DND-41 (cell line): ENCODE results near the gene S100A9.
"Not testable (repeated sequence)": the region's sequence is repeated elsewhere in the genome, so short reads cannot be mapped to it uniquely, and the experiment has no call there.

Source experiments
- ATAC-seq: fragments of 200-7000 bp; cut with Tn5 transposase; 3 replicates; pipeline ENCODE4 v1.9.1; 2021; ENCODE audit warnings: low read depth; ENCODE audit not compliant: insufficient read depth
- DNase-seq: peaks from one replicate; pipeline ENCODE4 v3.0.0-alpha.2; 2020
- H2AFZ ChIP-seq: 2 replicates; pipeline ENCODE4 v1.6.0; 2012; ENCODE audit warnings: low read depth, low read length
- H3K27ac ChIP-seq: 2 replicates; pipeline ENCODE4 v1.5.1; 2012; ENCODE audit warnings: low read length, inconsistent platforms
- H3K27me3 ChIP-seq: fragments of 200-600 bp; sonication (generic); 2 replicates; pipeline ENCODE4 v1.6.0; 2012; ENCODE audit warnings: low read length, mild to moderate bottlenecking, inconsistent platforms; ENCODE audit not compliant: insufficient read depth, poor library complexity
- H3K36me3 ChIP-seq: 2 replicates; pipeline ENCODE4 v1.5.1; 2012; ENCODE audit warnings: low read length, inconsistent platforms; ENCODE audit not compliant: insufficient read depth
- H3K4me1 ChIP-seq: 2 replicates; pipeline ENCODE4 v1.5.1; 2012; ENCODE audit warnings: mild to moderate bottlenecking, low read length; ENCODE audit not compliant: insufficient read depth
- H3K4me2 ChIP-seq: 2 replicates; pipeline ENCODE4 v1.6.0; 2012; ENCODE audit warnings: mild to moderate bottlenecking, moderate library complexity, low read length, inconsistent platforms; ENCODE audit not compliant: insufficient read depth
- H3K4me3 ChIP-seq, 2 experiments: fragments of 200-600 bp in 1 of 2; shearing (Covaris generic) in 1 of 2; 2 replicates each; pipeline ENCODE4 v1.5.1; 2012 to 2016; ENCODE audit warnings: inconsistent platforms in 2 of 2, low read length in 2 of 2, mild to moderate bottlenecking in 2 of 2, low read depth in 1 of 2, moderate library complexity in 1 of 2
- H3K79me2 ChIP-seq: 2 replicates; pipeline ENCODE4 v1.6.0; 2012; ENCODE audit warnings: low read length, inconsistent platforms; ENCODE audit not compliant: insufficient read depth
- H3K9ac ChIP-seq: 2 replicates; pipeline ENCODE4 v1.6.0; 2012; ENCODE audit warnings: low read depth, mild to moderate bottlenecking, inconsistent platforms, low read length, moderate library complexity
- H3K9me3 ChIP-seq: 2 replicates; pipeline ENCODE4 v1.5.1; 2012; ENCODE audit warnings: low read length, moderate library complexity, mild to moderate bottlenecking, inconsistent platforms; ENCODE audit not compliant: insufficient read depth, severe bottlenecking
- H4K20me1 ChIP-seq: 2 replicates; pipeline ENCODE4 v1.6.0; 2012; ENCODE audit warnings: low read length; ENCODE audit not compliant: insufficient read depth
- EZH2 ChIP-seq: IDR thresholded peaks from 3 replicates; pipeline ENCODE4 v1.6.1; 2012; ENCODE audit warnings: borderline replicate concordance, low read depth, mild to moderate bottlenecking, moderate library complexity, low read length, inconsistent platforms; ENCODE audit not compliant: severe bottlenecking
- TF ChIP-seq, protein P1 (sequence below): IDR thresholded peaks from 2 replicates; pipeline ENCODE4 v1.5.1; 2012; ENCODE audit warnings: borderline replicate concordance, low read length, moderate library complexity, mild to moderate bottlenecking; ENCODE audit not compliant: poor library complexity, severe bottlenecking; ENCODE audit errors: extremely low read depth

S100A9 gene

GRCh38 chr1:153310526-153310925 lies 47.1 kb upstream of the S100A9 start:
- no peaks in the 10 kb centered on the region; the same call in 1 of the 2 replicates for H4K20me1 ChIP-seq
- H3K9me3 ChIP-seq, result no peaks in the 10 kb centered on the region
- H3K9ac ChIP-seq, result no peak overlapping the region
- no peak overlapping the region for H3K27ac ChIP-seq
- no peak overlapping the region for H3K4me3 ChIP-seq
- no peak overlapping the region for H3K4me2 ChIP-seq
- H3K79me2 ChIP-seq, result no peaks in the 10 kb centered on the region
- no peaks in the 10 kb centered on the region for H3K36me3 ChIP-seq
- no peak overlapping the region for H2AFZ ChIP-seq
- DNase-seq (no peak), ATAC-seq (no peak)
- TF ChIP-seq, protein P1, sequence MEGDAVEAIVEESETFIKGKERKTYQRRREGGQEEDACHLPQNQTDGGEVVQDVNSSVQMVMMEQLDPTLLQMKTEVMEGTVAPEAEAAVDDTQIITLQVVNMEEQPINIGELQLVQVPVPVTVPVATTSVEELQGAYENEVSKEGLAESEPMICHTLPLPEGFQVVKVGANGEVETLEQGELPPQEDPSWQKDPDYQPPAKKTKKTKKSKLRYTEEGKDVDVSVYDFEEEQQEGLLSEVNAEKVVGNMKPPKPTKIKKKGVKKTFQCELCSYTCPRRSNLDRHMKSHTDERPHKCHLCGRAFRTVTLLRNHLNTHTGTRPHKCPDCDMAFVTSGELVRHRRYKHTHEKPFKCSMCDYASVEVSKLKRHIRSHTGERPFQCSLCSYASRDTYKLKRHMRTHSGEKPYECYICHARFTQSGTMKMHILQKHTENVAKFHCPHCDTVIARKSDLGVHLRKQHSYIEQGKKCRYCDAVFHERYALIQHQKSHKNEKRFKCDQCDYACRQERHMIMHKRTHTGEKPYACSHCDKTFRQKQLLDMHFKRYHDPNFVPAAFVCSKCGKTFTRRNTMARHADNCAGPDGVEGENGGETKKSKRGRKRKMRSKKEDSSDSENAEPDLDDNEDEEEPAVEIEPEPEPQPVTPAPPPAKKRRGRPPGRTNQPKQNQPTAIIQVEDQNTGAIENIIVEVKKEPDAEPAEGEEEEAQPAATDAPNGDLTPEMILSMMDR, result no peak
- TF ChIP-seq EZH2, result no peak
- H3K4me1 ChIP-seq, result no peaks in the 10 kb centered on the region
- peaks cover 17% of the 10 kb centered on the region for H3K27me3 ChIP-seq

- no peaks in the 10 kb centered on the region; the same call in 1 of the 2 replicates for H4K20me1 ChIP-seq
- no peaks in the 10 kb centered on the region for H3K36me3 ChIP-seq
- no peak within 1 kb of the TSS for H3K4me3 ChIP-seq
- DNase-seq, result no peak
- no peak within 1 kb of the TSS for H3K9ac ChIP-seq
- H3K9me3 ChIP-seq, result no peaks in the 10 kb centered on the region
- no peaks in the 10 kb centered on the region for H3K4me1 ChIP-seq
- H3K4me2 ChIP-seq, result no peak within 1 kb of the TSS
- H3K79me2 ChIP-seq, result no peaks in the 10 kb centered on the region
- TF ChIP-seq EZH2, result no peak
- TF ChIP-seq, protein P1, result no peak
- H2AFZ ChIP-seq, result no peak within 1 kb of the TSS
- peaks cover 17% of the 10 kb centered on the region for H3K27me3 ChIP-seq
- ATAC-seq, result no peak
- H3K27ac ChIP-seq, result no peak within 1 kb of the TSS
These were observed 45.0 kb upstream of the S100A9 start, which contains the start of gene PGLYRP3 for GRCh38 chr1:153312570-153313186. Gene PGLYRP3, minus strand, starts transcription at chr1:153312952. Its CDS starts 2,287 bp downstream, at chr1:153310665.

DNA sequence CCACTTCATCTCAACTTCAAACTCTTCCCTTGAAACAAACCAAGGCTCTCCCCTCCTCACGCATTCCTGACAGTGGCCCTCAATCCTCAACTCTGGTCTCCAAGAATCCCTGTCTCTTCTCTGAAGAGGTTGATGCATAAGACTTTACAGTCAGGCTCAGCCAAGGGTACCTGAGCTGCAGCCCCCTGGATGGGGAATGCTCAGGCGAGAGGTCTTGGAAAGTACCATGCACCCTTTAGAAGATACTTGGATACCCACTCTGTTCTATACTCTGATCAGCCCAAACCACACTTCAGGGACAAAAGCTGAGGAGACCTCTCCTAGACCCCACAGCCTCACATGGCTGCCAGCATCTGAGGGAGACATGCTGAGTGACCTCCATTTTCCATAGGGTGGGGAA lies 44.4 kb upstream of the S100A9 start:
- no peak overlapping the region for H2AFZ ChIP-seq
- H3K27me3 ChIP-seq, result peaks cover 17% of the 10 kb centered on the region
- DNase-seq (no peak), ATAC-seq (no peak)
- no peak overlapping the region for H3K4me2 ChIP-seq
- no peak overlapping the region for H3K9ac ChIP-seq
- H3K9me3 ChIP-seq, result no peaks in the 10 kb centered on the region
- no peak overlapping the region for H3K27ac ChIP-seq
- H3K4me3 ChIP-seq, result no peak overlapping the region
- H3K4me1 ChIP-seq, result no peaks in the 10 kb centered on the region
- H3K36me3 ChIP-seq, result no peaks in the 10 kb centered on the region
- no peaks in the 10 kb centered on the region for H3K79me2 ChIP-seq
- H4K20me1 ChIP-seq, result no peaks in the 10 kb centered on the region; the same call in 1 of the 2 replicates
- TF ChIP-seq EZH2, result no peak
- TF ChIP-seq, protein P1, result no peak

DNA sequence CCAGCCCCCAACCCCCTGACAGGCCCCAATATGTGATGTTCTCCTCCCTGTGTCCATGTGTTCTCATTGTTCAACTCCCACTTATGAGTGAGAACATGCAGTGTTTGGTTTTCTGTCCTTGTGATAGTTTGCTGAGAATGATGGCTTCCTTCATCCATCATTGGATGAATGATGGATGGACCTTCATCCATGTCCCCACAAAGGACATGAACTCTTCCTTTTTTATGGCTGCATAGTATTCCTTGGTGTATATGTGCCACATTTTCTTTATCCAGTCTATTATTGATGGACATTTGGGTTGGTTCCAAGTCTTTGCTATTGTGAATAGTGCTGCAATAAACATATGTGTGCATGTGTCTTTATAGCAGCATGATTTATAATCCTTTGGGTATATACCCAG lies 43.3 kb upstream of the S100A9 start:
- H3K4me3 ChIP-seq, ATAC-seq, H3K79me2 ChIP-seq, H3K9ac ChIP-seq, H3K4me2 ChIP-seq, H3K9me3 ChIP-seq, H4K20me1 ChIP-seq, DNase-seq, H3K36me3 ChIP-seq, H3K27ac ChIP-seq, H2AFZ ChIP-seq, H3K4me1 ChIP-seq: not testable (repeated sequence)
- peaks cover 17% of the 10 kb centered on the region for H3K27me3 ChIP-seq

DNA sequence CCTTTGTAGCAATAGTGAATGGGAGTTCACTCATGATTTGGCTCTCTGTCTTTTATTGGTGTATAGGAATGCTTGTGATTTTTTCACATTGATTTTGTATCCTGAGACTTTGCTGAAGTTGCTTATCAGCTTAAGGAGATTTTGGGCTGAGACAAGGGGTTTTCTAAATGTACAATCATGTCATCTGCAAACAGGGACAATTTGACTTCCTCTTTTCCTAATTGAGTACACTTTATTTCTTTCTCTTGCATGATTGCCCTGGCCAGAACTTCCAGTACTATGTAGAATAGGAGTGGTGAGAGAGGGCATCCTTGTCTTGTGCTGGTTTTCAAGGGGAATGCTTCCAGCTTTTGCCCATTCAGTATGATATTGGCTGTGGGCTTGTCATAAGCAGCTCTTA lies 41.6 kb upstream of the S100A9 start:
- not testable (repeated sequence) for H3K4me1 ChIP-seq, H3K79me2 ChIP-seq, H3K4me2 ChIP-seq, H3K9me3 ChIP-seq, H3K9ac ChIP-seq, H3K4me3 ChIP-seq, H4K20me1 ChIP-seq, DNase-seq, H3K27ac ChIP-seq, H3K36me3 ChIP-seq, H2AFZ ChIP-seq, ATAC-seq
- H3K27me3 ChIP-seq, result peaks cover 10% of the 10 kb centered on the region

DNA sequence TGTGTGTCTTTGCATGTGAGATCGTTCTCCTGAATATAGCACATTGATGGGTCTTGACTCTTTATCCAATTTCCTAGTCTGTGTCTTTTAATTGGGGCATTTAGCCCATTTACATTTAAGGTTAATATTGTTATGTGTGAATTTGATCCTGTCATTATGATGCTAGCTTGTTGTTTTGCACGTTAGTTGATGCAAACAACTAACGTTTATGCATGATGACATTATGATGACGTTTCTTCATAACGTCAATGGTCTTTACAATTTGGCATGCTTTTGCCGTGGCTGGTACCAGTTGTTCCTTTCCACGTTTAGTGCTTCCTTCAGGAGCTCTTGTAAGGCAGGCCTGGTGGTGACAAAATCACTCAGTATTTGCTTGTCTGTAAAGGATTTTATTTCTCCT lies 39.5 kb upstream of the S100A9 start:
- H2AFZ ChIP-seq, H3K9ac ChIP-seq, H3K4me2 ChIP-seq, H3K4me3 ChIP-seq, H4K20me1 ChIP-seq, H3K27ac ChIP-seq, H3K9me3 ChIP-seq, H3K36me3 ChIP-seq, DNase-seq, H3K4me1 ChIP-seq, ATAC-seq, H3K79me2 ChIP-seq, H3K27me3 ChIP-seq: not testable (repeated sequence)
